NT2/D1 (cell line): ENCODE results near the gene JAKMIP3.

Source experiments
- DNase-seq: peaks from one replicate; pipeline ENCODE4 v3.0.0-alpha.2; 2011; ENCODE audit warnings: low read depth, low spot score
- H3K27me3 ChIP-seq: 2 replicates; pipeline ENCODE4 v1.6.0; 2011; ENCODE audit warnings: mild to moderate bottlenecking; ENCODE audit not compliant: insufficient read length, insufficient read depth
- H3K36me3 ChIP-seq: 2 replicates; pipeline ENCODE4 v1.6.1; 2011; ENCODE audit warnings: mild to moderate bottlenecking, low read length, mixed read lengths; ENCODE audit not compliant: insufficient read depth, insufficient read length
- H3K4me1 ChIP-seq: 2 replicates; pipeline ENCODE4 v1.5.1; 2011; ENCODE audit not compliant: insufficient read depth, insufficient read length
- H3K4me3 ChIP-seq: 2 replicates; pipeline ENCODE4 v1.5.1; 2011; ENCODE audit warnings: low read depth; ENCODE audit not compliant: insufficient read length
- H3K9ac ChIP-seq: 2 replicates; pipeline ENCODE4 v1.6.0; 2011; ENCODE audit warnings: low read depth; ENCODE audit not compliant: insufficient read length
- H3K9me3 ChIP-seq: 2 replicates; pipeline ENCODE4 v1.5.1; 2011; ENCODE audit warnings: mild to moderate bottlenecking, low read length; ENCODE audit not compliant: insufficient read depth
- SUZ12 ChIP-seq: IDR thresholded peaks from 2 replicates; pipeline ENCODE4 v1.6.1; 2011; ENCODE audit not compliant: insufficient read length, insufficient read depth; ENCODE audit errors: extremely low read depth
- YY1 ChIP-seq: IDR thresholded peaks from 2 replicates; pipeline ENCODE4 v1.6.1; 2011; ENCODE audit not compliant: insufficient read length, insufficient read depth
- ZNF274 ChIP-seq: IDR thresholded peaks from 2 replicates; pipeline ENCODE4 v1.6.1; 2011; ENCODE audit warnings: mild to moderate bottlenecking, low read depth, low read length

The JAKMIP3 gene

GRCh38 chr10:132101529-132101928 is 35.8 kb downstream of the JAKMIP3 start:
- no peak for TF ChIP-seq SUZ12
- no peak for TF ChIP-seq ZNF274
- no peak for TF ChIP-seq YY1
- Histone ChIP-seq H3K9me3 (no peaks in the 10 kb centered on the region), H3K9ac (no peak overlapping the region), H3K4me1 (no peaks in the 10 kb centered on the region), H3K4me3 (no peak overlapping the region), H3K27me3 (no peaks in the 10 kb centered on the region), H3K36me3 (no peaks in the 10 kb centered on the region)
- no peak for DNase-seq

GRCh38 chr10:132102071-132102716 is 36.4 kb downstream of the JAKMIP3 start:
- no peak for TF ChIP-seq YY1
- no peak for TF ChIP-seq SUZ12
- no peak for TF ChIP-seq ZNF274
- Histone ChIP-seq H3K4me1 (no peaks in the 10 kb centered on the region), H3K4me3 (no peak overlapping the region), H3K9me3 (no peaks in the 10 kb centered on the region), H3K9ac (no peak overlapping the region), H3K36me3 (no peaks in the 10 kb centered on the region), H3K27me3 (no peaks in the 10 kb centered on the region)
- no peak for DNase-seq

DNA sequence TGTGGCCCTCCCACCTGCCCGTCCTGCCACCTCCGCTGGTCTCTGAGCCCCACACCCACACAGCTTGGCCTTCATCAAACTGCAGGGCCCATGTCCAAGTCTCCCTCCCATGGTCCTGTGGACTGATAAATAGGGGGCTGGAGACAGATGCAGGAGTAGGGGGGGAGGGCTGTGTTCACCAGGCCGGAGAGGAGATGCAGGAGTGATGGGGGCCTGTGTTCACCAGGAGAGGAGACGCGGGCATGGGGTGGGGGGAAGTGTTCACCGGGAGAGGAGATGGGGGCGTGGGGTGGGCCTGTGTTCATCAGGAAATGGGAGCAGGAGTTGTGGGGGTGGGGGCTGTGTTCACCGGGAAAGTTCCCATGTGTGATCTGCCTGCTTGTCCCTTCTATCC is 37.0 kb downstream of the JAKMIP3 start:
- no peaks in the 10 kb centered on the region for H3K27me3 ChIP-seq
- H3K36me3 ChIP-seq, result no peaks in the 10 kb centered on the region
- no peaks in the 10 kb centered on the region for H3K9me3 ChIP-seq
- no peak overlapping the region for H3K4me3 ChIP-seq
- no peak overlapping the region for H3K9ac ChIP-seq
- H3K4me1 ChIP-seq, result no peaks in the 10 kb centered on the region
- TF ChIP-seq SUZ12, result no peak
- no peak for TF ChIP-seq YY1
- TF ChIP-seq ZNF274, result no peak
- DNase-seq, result no peak

GRCh38 chr10:132103116-132103910 is 37.6 kb downstream of the JAKMIP3 start:
- no peaks in the 10 kb centered on the region for H3K9me3 ChIP-seq
- no peaks in the 10 kb centered on the region for H3K4me1 ChIP-seq
- TF ChIP-seq YY1 (no peak), SUZ12 (no peak), ZNF274 (no peak)
- no peak overlapping the region for H3K4me3 ChIP-seq
- no peaks in the 10 kb centered on the region for H3K36me3 ChIP-seq
- no peaks in the 10 kb centered on the region for H3K27me3 ChIP-seq
- no peak overlapping the region for H3K9ac ChIP-seq
- no peak for DNase-seq

- TF ChIP-seq YY1 (no peak), ZNF274 (no peak), SUZ12 (no peak)
- DNase-seq, result no peak
- no peaks in the 10 kb centered on the region for H3K36me3 ChIP-seq
- no peaks in the 10 kb centered on the region for H3K27me3 ChIP-seq
- H3K9ac ChIP-seq, result no peak overlapping the region
- H3K9me3 ChIP-seq, result no peaks in the 10 kb centered on the region
- H3K4me3 ChIP-seq, result no peak overlapping the region
- no peaks in the 10 kb centered on the region for H3K4me1 ChIP-seq
Observed at GRCh38 chr10:132104062-132104461, 38.3 kb downstream of the JAKMIP3 start.

DNA sequence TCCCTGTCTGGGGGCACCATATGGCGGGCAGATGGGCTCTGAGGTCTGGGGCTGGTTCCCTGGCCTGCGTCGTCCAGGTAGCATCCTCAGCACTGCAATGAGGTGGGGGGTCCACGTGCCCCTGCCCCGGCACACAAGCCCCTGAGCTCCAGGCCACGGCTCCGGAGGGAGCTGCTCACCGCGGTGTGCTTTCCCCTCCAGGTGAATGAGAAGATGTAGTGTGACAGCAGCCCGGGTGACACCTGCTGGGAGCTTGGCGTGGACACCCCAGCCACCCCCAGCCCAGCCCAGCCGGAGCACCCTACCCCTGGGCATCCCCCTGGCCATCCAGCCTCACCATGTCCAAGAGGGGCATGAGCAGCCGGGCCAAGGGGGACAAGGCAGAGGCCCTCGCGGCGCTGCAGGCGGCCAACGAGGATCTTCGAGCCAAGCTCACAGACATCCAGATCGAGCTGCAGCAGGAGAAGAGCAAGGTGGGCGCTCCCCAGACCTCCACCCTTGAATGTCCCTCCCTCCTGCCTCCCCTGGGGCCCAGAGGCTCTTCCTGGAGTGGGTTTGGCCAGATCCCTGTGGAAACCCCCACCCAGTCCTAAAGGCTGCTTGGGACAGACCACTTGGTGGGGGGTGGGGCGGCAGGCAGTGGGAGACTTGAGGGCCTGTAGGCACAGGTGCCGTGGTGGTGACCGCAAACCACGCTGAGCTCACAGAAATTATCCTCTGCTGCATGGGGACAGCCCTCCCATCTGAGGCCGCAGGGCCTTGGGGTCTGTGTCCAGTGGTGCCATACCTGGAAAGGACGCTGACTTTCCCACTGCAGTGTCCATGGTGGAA is 38.9 kb downstream of the JAKMIP3 start:
- TF ChIP-seq YY1 (no peak), ZNF274 (no peak), SUZ12 (no peak)
- no peaks in the 10 kb centered on the region for H3K36me3 ChIP-seq
- no peaks in the 10 kb centered on the region for H3K9me3 ChIP-seq
- no peak for DNase-seq
- H3K27me3 ChIP-seq, result no peaks in the 10 kb centered on the region
- H3K4me3 ChIP-seq, result no peak overlapping the region
- no peak overlapping the region for H3K9ac ChIP-seq
- H3K4me1 ChIP-seq, result no peaks in the 10 kb centered on the region

DNA sequence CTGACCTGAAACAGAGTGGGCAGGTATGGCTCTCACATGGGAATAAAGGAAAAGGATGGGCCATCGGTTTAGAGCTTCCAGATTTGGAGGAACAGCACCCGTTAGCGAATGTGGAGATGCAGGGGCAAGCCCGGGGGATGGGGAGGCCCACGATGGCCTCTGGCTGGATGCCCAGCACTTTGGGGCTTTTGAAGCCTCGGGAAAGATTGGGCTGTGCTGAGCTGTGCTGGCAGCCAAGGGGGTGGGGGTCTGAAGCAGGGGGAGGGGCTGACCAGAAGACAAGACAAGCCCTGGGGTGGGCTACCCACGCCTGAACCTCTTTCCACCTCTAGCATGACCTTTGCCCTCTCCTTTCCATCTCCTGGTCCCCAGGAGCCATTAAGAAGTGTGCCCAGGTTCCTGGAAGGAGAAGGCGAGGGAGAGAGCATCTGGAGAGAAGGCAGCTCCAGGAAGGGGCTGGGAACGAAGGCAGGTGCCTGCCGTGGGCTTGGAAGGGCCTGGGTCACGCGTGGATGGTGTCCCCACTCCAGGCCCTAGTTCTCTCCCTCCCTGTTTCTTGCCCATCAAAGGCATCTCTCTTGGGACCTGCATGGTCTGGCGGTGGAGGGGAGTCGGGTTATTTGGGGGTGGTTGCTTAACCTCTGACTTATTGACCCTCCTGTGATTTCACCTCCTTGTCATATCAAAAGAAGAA is 39.7 kb downstream of the JAKMIP3 start:
- no peak for DNase-seq
- TF ChIP-seq ZNF274 (no peak), SUZ12 (no peak), YY1 (no peak)
- H3K27me3 ChIP-seq, result no peaks in the 10 kb centered on the region
- no peaks in the 10 kb centered on the region for H3K36me3 ChIP-seq
- no peak overlapping the region for H3K9ac ChIP-seq
- no peaks in the 10 kb centered on the region for H3K9me3 ChIP-seq
- no peak overlapping the region for H3K4me3 ChIP-seq
- no peaks in the 10 kb centered on the region for H3K4me1 ChIP-seq
